GM23338 (cell line): Measurements from ENCODE around the gene NCAPH2. TPM values are rescaled to one million over a fixed set of nuclear protein-coding genes. Genes with fewer than 3 reads are reported as not detected.

ENCODE experiments used
- ATAC-seq: fragments of 200-7000 bp; cut with Tn5 transposase; 3 replicates; pipeline ENCODE4 v1.9.1; 2020
- DNase-seq: peaks from one replicate; pipeline ENCODE4 v3.0.0-alpha.2; 2015; ENCODE audit warnings: low spot score
- H2AFZ ChIP-seq: fragments of 200-600 bp; sonication (generic); 2 replicates; pipeline ENCODE4 v1.8.0; 2016; ENCODE audit warnings: antibody characterized with exemption, mild to moderate bottlenecking, moderate library complexity
- H3F3A ChIP-seq: fragments of 200-600 bp; sonication (generic); replicated peaks from 2 replicates; pipeline ENCODE4 v1.8.0; 2017; ENCODE audit warnings: antibody characterized with exemption, mixed run types, low read depth
- H3K27ac ChIP-seq: fragments of 200-600 bp; sonication (generic); 2 replicates; pipeline ENCODE4 v1.6.1; 2016; ENCODE audit warnings: low read depth
- H3K27me3 ChIP-seq: fragments of 200-600 bp; sonication (generic); 2 replicates; pipeline ENCODE4 v1.8.0; 2016; ENCODE audit warnings: mild to moderate bottlenecking, mixed run types, moderate library complexity; ENCODE audit not compliant: insufficient read depth
- H3K36me3 ChIP-seq: fragments of 200-600 bp; sonication (generic); 2 replicates; pipeline ENCODE4 v1.8.0; 2016; ENCODE audit warnings: mild to moderate bottlenecking; ENCODE audit not compliant: insufficient read depth
- H3K4me1 ChIP-seq: fragments of 200-600 bp; sonication (generic); 2 replicates; pipeline ENCODE4 v1.8.0; 2016; ENCODE audit warnings: mild to moderate bottlenecking, moderate library complexity; ENCODE audit not compliant: insufficient read depth
- H3K4me2 ChIP-seq: fragments of 200-600 bp; sonication (generic); 2 replicates; pipeline ENCODE4 v1.7.1; 2017; ENCODE audit warnings: mixed run types
- H3K4me3 ChIP-seq: fragments of 200-600 bp; sonication (generic); 2 replicates; pipeline ENCODE4 v1.6.1; 2016; ENCODE audit warnings: mixed run types
- H3K79me2 ChIP-seq: fragments of 200-600 bp; sonication (generic); replicated peaks from 2 replicates; pipeline ENCODE4 v1.8.0; 2017; ENCODE audit warnings: mild to moderate bottlenecking; ENCODE audit not compliant: insufficient read depth
- H3K9me2 ChIP-seq: fragments of 200-600 bp; sonication (generic); 2 replicates; pipeline ENCODE4 v1.8.0; 2017; ENCODE audit not compliant: insufficient read depth
- H4K20me1 ChIP-seq: fragments of 200-600 bp; sonication (generic); replicated peaks from 2 replicates; pipeline ENCODE4 v1.8.0; 2017; ENCODE audit warnings: mild to moderate bottlenecking; ENCODE audit not compliant: insufficient read depth
- H3K27ac Mint-ChIP-seq: 2 replicates; pipeline ENCODE4 v1.8.0; 2020; ENCODE audit warnings: inconsistent platforms, mild to moderate bottlenecking, moderate library complexity, mixed read lengths
- H3K27me3 Mint-ChIP-seq: 3 replicates; pipeline ENCODE4 v1.8.0; 2022; ENCODE audit warnings: low read depth, mild to moderate bottlenecking, moderate library complexity, mixed read lengths, inconsistent platforms; ENCODE audit not compliant: insufficient read depth, poor library complexity
- H3K36me3 Mint-ChIP-seq: 3 replicates; pipeline ENCODE4 v1.8.0; 2021; ENCODE audit warnings: low read depth, mild to moderate bottlenecking, inconsistent platforms, moderate library complexity, mixed read lengths
- H3K4me1 Mint-ChIP-seq: 3 replicates; pipeline ENCODE4 v1.8.0; 2020; ENCODE audit warnings: mild to moderate bottlenecking, inconsistent platforms, mixed read lengths
- H3K4me3 Mint-ChIP-seq: 3 replicates; pipeline ENCODE4 v1.8.0; 2021; ENCODE audit warnings: moderate library complexity, mild to moderate bottlenecking, inconsistent platforms, mixed read lengths
- H3K9me3 Mint-ChIP-seq: 3 replicates; pipeline ENCODE4 v1.8.0; 2020; ENCODE audit warnings: moderate library complexity, mild to moderate bottlenecking, inconsistent platforms, mixed read lengths
- EZH2 ChIP-seq: fragments of 200-600 bp; sonication (generic); IDR thresholded peaks from one replicate; pipeline ENCODE4 v1.8.0; 2017; ENCODE audit warnings: antibody characterized with exemption, mild to moderate bottlenecking, low read depth; ENCODE audit not compliant: unreplicated experiment
- POLR2AphosphoS5 ChIP-seq: IDR thresholded peaks from 2 replicates; pipeline ENCODE4 v1.6.1; 2016; ENCODE audit warnings: antibody characterized with exemption, low read depth
- STAT1 ChIP-seq: IDR thresholded peaks from one replicate; pipeline ENCODE4 v1.6.1; 2016; ENCODE audit warnings: antibody characterized with exemption; ENCODE audit not compliant: unreplicated experiment
- ZNF331 ChIP-seq: fragments of 250-450 bp; sonication (Bioruptor Pico); IDR thresholded peaks from 2 replicates; pipeline ENCODE4 v1.5.0; 2020; ENCODE audit warnings: low read depth, mild to moderate bottlenecking, moderate library complexity
- polyA plus RNA-seq: library from polyadenylated mRNA; unstranded; fragments of >200 nt; fragmentation: Nextera tagmentation; extraction: Ambion mirVana; gene quantifications from 2 replicates; pipeline ENCODE4 v1.2.1, GENCODE V29; 2016
- total RNA-seq: library from RNA; depleted of rRNA; stranded (reverse); fragments of >200 nt; shearing (Covaris generic); gene quantifications from 2 replicates; pipeline ENCODE4 v1.2.3, GENCODE V29; 2014
- TF ChIP-seq, protein P1 (sequence below): fragments of 250-450 bp; sonication (Bioruptor Pico); IDR thresholded peaks from 2 replicates; pipeline ENCODE4 v1.5.0; 2020; ENCODE audit warnings: mild to moderate bottlenecking, moderate library complexity
- TF ChIP-seq, protein P2 (sequence below): IDR thresholded peaks from 2 replicates; pipeline ENCODE4 v1.6.1; 2016; ENCODE audit warnings: antibody characterized with exemption

NCAPH2 gene
- total and polyA plus RNA-seq, 2 experiments from 2014 or later = 52.2 to 76.1 TPM

DNA sequence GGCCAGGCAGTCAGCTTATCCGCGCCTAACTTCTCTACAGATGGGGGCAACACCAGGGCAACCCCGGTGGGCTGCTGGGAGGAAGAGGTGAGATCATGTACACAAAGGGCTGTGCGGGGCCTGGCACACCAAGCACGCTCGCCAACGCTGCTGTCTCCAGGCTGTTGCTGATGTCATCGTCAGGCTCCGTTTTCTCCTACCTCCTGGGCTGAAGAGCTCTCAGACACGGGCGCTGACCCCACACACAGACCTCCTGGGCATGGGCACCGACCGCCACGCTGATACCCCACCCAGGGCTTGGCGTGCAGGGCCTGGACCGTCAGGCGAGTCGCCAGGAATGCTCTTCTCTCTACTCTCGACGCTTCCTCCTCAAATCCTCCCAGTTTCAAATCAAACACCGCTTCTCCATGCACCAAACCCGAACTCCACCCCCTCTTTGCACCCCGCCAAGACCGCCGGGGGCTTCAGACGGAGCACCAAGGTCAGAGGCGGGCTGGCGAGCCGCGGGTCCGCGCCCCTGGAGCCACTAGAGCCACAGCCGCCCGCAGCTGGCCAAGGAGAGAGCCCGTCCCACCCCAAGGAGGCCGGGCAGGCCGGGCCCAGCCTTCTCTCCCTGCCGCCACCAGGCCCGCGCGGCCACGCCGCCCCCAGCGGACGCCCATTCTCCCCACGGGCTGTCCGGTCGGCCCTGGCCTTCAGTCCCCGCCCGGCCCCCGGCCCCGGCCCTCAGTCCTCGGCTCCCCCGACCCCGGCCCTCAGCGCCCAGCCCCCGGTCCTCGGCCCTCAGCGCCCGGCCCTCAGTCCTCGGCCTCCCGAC, 34.0 kb upstream of the NCAPH2 start (continued):
- TF ChIP-seq, protein P1, sequence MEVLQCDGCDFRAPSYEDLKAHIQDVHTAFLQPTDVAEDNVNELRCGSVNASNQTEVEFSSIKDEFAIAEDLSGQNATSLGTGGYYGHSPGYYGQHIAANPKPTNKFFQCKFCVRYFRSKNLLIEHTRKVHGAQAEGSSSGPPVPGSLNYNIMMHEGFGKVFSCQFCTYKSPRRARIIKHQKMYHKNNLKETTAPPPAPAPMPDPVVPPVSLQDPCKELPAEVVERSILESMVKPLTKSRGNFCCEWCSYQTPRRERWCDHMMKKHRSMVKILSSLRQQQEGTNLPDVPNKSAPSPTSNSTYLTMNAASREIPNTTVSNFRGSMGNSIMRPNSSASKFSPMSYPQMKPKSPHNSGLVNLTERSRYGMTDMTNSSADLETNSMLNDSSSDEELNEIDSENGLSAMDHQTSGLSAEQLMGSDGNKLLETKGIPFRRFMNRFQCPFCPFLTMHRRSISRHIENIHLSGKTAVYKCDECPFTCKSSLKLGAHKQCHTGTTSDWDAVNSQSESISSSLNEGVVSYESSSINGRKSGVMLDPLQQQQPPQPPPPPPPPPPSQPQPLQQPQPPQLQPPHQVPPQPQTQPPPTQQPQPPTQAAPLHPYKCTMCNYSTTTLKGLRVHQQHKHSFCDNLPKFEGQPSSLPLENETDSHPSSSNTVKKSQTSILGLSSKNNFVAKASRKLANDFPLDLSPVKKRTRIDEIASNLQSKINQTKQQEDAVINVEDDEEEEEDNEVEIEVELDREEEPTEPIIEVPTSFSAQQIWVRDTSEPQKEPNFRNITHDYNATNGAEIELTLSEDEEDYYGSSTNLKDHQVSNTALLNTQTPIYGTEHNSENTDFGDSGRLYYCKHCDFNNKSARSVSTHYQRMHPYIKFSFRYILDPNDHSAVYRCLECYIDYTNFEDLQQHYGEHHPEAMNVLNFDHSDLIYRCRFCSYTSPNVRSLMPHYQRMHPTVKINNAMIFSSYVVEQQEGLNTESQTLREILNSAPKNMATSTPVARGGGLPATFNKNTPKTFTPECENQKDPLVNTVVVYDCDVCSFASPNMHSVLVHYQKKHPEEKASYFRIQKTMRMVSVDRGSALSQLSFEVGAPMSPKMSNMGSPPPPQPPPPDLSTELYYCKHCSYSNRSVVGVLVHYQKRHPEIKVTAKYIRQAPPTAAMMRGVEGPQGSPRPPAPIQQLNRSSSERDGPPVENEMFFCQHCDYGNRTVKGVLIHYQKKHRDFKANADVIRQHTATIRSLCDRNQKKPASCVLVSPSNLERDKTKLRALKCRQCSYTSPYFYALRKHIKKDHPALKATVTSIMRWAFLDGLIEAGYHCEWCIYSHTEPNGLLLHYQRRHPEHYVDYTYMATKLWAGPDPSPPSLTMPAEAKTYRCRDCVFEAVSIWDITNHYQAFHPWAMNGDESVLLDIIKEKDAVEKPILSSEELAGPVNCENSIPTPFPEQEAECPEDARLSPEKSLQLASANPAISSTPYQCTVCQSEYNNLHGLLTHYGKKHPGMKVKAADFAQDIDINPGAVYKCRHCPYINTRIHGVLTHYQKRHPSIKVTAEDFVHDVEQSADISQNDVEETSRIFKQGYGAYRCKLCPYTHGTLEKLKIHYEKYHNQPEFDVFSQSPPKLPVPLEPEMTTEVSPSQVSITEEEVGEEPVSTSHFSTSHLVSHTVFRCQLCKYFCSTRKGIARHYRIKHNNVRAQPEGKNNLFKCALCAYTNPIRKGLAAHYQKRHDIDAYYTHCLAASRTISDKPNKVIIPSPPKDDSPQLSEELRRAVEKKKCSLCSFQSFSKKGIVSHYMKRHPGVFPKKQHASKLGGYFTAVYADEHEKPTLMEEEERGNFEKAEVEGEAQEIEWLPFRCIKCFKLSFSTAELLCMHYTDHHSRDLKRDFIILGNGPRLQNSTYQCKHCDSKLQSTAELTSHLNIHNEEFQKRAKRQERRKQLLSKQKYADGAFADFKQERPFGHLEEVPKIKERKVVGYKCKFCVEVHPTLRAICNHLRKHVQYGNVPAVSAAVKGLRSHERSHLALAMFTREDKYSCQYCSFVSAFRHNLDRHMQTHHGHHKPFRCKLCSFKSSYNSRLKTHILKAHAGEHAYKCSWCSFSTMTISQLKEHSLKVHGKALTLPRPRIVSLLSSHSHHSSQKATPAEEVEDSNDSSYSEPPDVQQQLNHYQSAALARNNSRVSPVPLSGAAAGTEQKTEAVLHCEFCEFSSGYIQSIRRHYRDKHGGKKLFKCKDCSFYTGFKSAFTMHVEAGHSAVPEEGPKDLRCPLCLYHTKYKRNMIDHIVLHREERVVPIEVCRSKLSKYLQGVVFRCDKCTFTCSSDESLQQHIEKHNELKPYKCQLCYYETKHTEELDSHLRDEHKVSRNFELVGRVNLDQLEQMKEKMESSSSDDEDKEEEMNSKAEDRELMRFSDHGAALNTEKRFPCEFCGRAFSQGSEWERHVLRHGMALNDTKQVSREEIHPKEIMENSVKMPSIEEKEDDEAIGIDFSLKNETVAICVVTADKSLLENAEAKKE (CRISPR knock-in tag) = no peak
- no peak for TF ChIP-seq STAT1
- no peak for TF ChIP-seq ZNF331 (CRISPR knock-in tag)
- no peak for TF ChIP-seq EZH2

DNA sequence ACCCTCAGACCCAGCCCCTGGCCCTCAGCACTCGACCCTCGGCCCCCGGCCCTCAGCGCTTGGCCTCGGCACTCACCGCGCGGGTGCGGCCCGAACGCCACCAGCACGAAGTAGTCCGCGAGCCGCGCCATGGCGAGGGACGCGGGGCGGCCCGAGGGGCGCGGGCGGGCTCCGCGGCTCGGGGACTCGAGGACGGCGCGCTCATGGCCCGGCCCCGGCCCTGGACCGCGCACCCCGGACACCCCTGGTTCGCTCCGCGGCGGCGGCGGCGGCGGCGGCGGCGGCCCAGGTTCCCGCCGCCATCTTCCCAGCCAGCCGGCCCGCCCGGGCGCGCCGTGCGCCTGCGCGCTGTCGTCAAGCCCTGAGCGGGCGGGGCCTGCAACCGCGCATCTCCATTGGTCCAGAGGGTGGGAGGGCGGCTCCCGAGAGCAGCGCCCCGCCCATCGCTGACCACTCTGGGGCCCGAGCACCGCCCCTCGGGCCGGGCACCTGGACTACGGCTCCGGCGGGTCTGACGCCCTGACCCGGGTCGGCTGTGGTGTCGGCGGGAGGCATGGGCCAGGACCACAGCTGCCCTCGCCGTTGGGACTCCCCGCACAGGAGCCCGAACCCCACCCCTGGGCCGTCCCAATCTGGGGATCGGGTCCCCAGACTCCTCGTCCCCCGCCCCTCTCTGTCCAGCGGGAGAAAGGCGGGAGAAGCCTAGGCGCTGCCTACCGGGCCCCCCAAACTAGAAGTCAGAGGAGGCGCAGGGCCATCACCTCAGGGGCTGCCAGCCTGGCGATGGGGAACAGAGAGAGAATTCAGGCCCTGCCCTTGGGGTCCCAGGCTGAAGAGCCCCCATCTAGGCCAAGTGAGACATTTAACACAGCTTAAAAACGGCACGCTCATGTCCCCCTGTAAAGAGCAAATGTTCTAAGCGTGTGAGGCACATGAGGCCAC, 33.0 kb upstream of the NCAPH2 start, which contains the start of gene SBF1:
Gene SBF1, minus strand, starts transcription at position 326 of the 942 bp plus-strand sequence. Its CDS starts 195 bp downstream, at position 131.
- TF ChIP-seq, protein P2, sequence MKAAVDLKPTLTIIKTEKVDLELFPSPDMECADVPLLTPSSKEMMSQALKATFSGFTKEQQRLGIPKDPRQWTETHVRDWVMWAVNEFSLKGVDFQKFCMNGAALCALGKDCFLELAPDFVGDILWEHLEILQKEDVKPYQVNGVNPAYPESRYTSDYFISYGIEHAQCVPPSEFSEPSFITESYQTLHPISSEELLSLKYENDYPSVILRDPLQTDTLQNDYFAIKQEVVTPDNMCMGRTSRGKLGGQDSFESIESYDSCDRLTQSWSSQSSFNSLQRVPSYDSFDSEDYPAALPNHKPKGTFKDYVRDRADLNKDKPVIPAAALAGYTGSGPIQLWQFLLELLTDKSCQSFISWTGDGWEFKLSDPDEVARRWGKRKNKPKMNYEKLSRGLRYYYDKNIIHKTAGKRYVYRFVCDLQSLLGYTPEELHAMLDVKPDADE = no peak
- TF ChIP-seq POLR2AphosphoS5 = peak; percentile 74

More for the DNA sequence above, 33.0 kb upstream of the NCAPH2 start, which contains the start of gene SBF1:
- Histone ChIP-seq H3K9me2 (no peaks in the 10 kb centered on the region), H3K79me2 (peaks cover 42% of the 10 kb centered on the region), H3K36me3 (no peaks in the 10 kb centered on the region), H3K4me3 (peak within 1 kb of the TSS; percentile 72), H4K20me1 (peaks cover 34% of the 10 kb centered on the region), H2AFZ (peak within 1 kb of the TSS; percentile 69), H3F3A (no peaks in the 10 kb centered on the region), H3K4me1 (peaks cover 16% of the 10 kb centered on the region), H3K4me2 (peak within 1 kb of the TSS; percentile 90), H3K27ac (no peak within 1 kb of the TSS), H3K27me3 (peaks cover 11% of the 10 kb centered on the region)
- H3K4me1 Mint-ChIP-seq = peaks cover 36% of the 10 kb centered on the region
- H3K36me3 Mint-ChIP-seq = no peaks in the 10 kb centered on the region
- ATAC-seq (peak; percentile 78), DNase-seq (peak; percentile 97)
- no peak within 1 kb of the TSS for H3K27ac Mint-ChIP-seq
- H3K9me3 Mint-ChIP-seq = no peaks in the 10 kb centered on the region; the same call in 2 of the 3 replicates
- H3K27me3 Mint-ChIP-seq = peaks cover 41% of the 10 kb centered on the region
- peak within 1 kb of the TSS; percentile 80 for H3K4me3 Mint-ChIP-seq
